ENCODE data around the gene RHOA. TPM values are rescaled to one million over a fixed set of nuclear protein-coding genes. Genes with fewer than 3 reads are reported as not detected.
"Not testable (repeated sequence)": the region's sequence is repeated elsewhere in the genome, so short reads cannot be mapped to it uniquely, and the experiment has no call there.

RHOA gene
- total RNA-seq, 2 donors from 2014 or later, result 274 to 317 TPM

DNA sequence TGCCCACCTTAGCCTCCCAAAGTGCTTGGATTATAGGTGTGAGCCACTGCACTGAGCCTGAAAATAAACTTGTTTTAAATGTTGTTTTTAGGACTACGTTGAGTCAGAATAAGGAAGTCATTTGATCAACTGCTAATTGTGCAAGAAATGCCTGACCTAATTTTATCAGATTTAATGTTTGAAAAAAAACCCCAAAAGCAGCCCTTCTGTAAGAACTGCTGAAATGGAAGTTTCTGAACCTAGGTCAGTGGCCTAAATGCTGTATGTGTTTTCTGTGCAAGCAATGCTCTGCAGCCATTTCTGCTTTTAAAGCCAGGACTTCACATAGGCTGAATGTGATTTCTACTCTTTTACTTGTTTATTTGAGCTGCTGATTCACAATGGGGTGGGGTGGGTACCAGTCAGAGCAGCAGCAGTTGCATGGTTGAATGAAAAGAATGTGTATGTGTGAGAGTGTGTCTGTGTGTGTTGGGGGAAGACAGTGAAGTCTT is 60.2 kb downstream of the RHOA start:
- ATAC-seq (peak; percentile 68), DNase-seq (no peak)
- Mint-ChIP-seq H3K36me3 (ENCODE audit: low read depth) (peaks cover 6% of the 10 kb centered on the region), H3K4me3 (peak overlapping the region; percentile 51), H3K27ac (peak overlapping the region; percentile 88), H3K4me1 (peaks cover 25% of the 10 kb centered on the region), H3K27me3 (no peaks in the 10 kb centered on the region)
- no peaks in the 10 kb centered on the region for H3K9me3 ChIP-seq (ENCODE audit: control insufficient read depth, low read length, poor library complexity, severe bottlenecking)

DNA sequence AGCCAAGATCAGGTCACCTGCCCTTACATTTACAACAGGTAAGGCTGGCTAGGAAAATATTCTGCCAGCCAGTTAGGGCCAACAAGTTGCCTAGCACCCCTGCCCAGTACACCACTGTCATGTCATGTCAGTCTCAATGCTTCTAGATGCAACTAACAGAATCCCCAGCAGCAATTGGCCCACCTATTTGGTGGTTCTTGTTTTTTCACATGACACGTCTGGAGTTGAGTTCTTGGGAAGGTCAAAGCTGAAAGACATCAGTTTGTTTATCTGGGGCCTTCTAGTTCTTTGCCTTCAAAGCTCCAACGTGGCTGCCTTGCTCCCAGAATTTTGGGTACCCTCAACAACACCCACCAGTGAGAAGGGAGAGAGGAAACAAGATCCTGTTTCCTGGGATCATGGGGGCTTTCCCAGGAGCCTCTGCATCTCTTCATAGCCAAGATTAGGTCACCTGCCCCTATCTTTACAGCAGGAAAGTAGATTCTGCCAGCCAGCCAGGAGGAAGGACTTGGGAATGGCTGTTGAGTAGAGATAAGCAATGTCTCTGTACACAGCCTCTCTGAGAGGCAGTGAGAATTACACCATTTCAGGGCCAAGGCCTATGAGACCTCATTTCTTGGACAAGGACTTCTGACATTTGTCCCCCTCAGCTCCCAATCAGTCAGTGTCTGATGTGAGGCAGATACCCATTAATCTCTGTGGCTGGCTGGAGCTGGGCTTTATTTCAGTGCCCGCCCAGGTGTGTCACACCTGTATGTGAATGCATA is 62.2 kb downstream of the RHOA start:
- peaks cover 3% of the 10 kb centered on the region for H3K36me3 Mint-ChIP-seq (ENCODE audit: low read depth)
- DNase-seq (no peak), ATAC-seq (no peak)
- H3K27ac Mint-ChIP-seq, result no peak overlapping the region
- H3K27me3 Mint-ChIP-seq, result no peaks in the 10 kb centered on the region
- H3K9me3 ChIP-seq (ENCODE audit: control insufficient read depth, low read length, poor library complexity, severe bottlenecking), result no peaks in the 10 kb centered on the region
- no peak overlapping the region for H3K4me3 Mint-ChIP-seq
- H3K4me1 Mint-ChIP-seq, result peaks cover 25% of the 10 kb centered on the region

DNA sequence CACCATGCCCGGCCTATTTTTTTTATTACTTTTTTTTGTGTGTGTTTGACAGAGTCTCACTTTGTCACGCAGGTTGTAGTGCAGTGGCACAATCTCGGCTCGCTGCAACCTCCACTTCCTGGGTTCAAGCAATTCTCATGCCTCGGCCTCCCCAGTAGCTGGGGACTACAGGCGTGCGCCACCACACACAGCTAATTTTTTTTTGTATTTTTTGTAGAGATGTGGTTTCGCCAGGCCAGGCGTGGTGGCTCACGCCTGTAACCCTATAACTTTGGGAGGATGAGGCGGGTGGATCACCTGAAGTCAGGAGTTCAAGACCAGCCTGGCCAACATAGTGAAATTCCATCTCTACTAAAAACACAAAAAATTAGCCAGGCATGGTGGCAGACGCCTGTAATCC is 63.4 kb downstream of the RHOA start:
- not testable (repeated sequence) for H3K27me3 Mint-ChIP-seq; H3K9me3 ChIP-seq (ENCODE audit: control insufficient read depth, low read length, poor library complexity, severe bottlenecking); H3K27ac Mint-ChIP-seq; H3K36me3 Mint-ChIP-seq (ENCODE audit: low read depth); DNase-seq; ATAC-seq; H3K4me3 Mint-ChIP-seq
- peaks cover 25% of the 10 kb centered on the region for H3K4me1 Mint-ChIP-seq

DNA sequence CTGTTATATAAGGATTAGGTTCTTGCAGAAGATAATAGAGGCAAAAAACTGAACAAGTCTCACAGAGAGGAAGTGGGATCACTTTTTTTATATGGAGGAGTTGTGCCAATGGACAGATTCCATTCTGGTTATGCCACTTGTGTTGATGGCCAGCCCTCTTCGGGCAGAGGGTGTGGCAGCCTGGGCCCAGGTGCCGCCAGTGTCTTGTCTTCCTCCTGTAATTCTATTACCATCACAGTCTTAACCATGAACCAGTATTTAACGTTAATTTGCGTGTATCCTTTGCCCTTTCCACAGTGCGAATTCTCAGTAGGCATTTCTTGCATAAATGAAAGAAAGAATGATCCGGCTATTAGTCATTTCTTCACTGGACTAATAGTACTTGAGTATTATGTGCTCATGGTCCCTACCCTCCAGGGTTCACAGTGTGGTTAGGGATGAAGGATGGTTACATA is 65.0 kb downstream of the RHOA start:
- Mint-ChIP-seq H3K27ac (peak overlapping the region; percentile 14), H3K27me3 (no peaks in the 10 kb centered on the region), H3K4me1 (peaks cover 17% of the 10 kb centered on the region), H3K4me3 (no peak overlapping the region), H3K36me3 (ENCODE audit: low read depth) (no peaks in the 10 kb centered on the region)
- DNase-seq, result no peak
- H3K9me3 ChIP-seq (ENCODE audit: control insufficient read depth, low read length, poor library complexity, severe bottlenecking), result no peaks in the 10 kb centered on the region
- no peak for ATAC-seq

DNA sequence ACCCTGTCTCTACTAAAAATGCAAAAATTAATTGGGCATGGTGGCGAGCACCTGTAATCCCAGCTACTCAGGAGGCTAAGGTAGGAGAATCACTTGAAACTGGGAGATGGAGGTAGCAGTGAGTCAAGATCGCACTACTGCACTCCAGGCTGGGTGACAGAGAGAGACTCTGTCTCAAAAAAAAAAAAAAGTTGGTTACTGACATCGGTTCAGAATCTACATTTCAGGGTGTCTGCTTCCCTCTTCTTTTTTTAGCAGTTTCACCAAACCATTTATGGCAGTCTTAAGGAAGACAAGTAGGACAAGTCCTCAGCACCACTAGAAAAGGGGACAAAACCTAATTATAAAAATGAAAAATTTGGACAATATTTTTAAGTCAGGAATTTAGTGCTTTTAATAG is 68.6 kb downstream of the RHOA start:
- DNase-seq (no peak), ATAC-seq (no peak)
- no peak overlapping the region for H3K4me3 Mint-ChIP-seq
- H3K4me1 Mint-ChIP-seq, result peaks cover 35% of the 10 kb centered on the region
- no peaks in the 10 kb centered on the region for H3K27me3 Mint-ChIP-seq
- peak overlapping the region; percentile 6 for H3K27ac Mint-ChIP-seq
- H3K9me3 ChIP-seq (ENCODE audit: control insufficient read depth, low read length, poor library complexity, severe bottlenecking), result no peaks in the 10 kb centered on the region
- H3K36me3 Mint-ChIP-seq (ENCODE audit: low read depth), result no peaks in the 10 kb centered on the region

DNA sequence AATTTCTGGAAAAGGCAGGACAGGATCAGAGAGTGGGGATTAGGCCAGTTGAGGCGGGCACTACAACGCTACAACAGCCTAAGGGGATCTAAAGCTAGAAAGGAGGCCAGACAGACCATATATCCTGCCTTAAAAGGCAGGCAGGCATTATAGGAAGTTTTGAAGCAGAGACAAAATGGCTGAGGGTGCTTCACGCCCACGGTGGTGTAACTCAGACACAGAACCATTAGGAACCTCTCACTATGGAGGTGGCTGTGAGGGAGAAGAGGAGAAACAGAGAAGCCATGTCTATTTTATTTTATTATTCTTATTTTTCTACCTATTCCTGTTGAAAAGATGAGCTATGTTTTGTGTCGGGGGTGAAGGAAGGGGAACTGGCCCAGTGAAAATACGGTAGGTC is 69.8 kb downstream of the RHOA start:
- H3K36me3 Mint-ChIP-seq (ENCODE audit: low read depth), result no peaks in the 10 kb centered on the region
- H3K9me3 ChIP-seq (ENCODE audit: control insufficient read depth, low read length, poor library complexity, severe bottlenecking), result no peaks in the 10 kb centered on the region
- H3K4me1 Mint-ChIP-seq, result peaks cover 38% of the 10 kb centered on the region
- H3K27me3 Mint-ChIP-seq, result no peaks in the 10 kb centered on the region
- H3K4me3 Mint-ChIP-seq, result peak overlapping the region; percentile 55
- no peak for DNase-seq
- H3K27ac Mint-ChIP-seq, result peak overlapping the region; percentile 98
- no peak for ATAC-seq

DNA sequence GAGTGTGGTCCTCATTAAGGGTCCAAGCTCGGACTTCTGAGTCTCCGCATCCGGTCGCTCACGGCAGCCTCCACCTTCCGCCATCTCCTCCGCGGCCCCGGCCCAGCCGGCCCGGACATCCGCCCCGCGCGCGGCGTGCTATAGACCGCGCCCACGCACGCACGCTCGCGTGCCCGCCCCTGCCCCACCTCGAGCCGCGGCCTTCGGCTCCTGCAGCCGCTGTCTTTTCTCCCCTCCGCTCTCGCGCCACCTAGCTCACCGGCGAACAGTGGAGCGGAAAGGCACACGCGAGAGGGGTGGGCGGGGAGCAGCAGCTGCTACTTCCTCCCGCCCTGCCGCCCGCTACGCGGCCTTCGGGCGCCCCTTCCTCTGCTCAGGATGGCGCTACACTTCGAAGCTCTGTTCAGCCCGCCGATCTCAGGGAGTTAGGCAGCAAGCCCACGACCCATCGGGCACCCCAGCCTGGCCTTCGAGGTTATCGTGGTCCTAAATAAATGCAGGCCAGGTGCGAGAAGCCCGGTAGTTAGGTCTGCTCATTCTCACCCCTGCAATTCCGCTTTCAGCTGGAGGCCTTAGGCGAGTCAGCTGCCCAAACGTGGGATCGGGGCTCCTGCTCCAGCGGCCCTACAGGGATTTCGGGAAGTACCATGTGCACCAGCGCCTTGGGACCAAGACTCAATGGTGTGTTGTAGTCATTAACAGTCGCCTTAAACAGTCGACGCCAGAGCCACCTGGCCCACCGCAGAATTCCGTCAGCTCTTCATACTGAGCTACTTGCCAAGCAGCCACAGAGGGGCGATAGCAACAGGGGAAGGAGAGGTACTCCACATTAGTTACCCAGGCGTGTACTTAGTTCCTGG is 71.6 kb downstream of the RHOA start, which contains the start of gene USP4:
USP4 (minus strand) TSS at position 113 of the 860 bp plus-strand sequence; CDS start at position 84, 29 bp downstream.
- Mint-ChIP-seq H3K4me3 (peak within 1 kb of the TSS; percentile 97), H3K4me1 (peaks cover 39% of the 10 kb centered on the region), H3K27ac (peak within 1 kb of the TSS; percentile 98), H3K27me3 (no peaks in the 10 kb centered on the region), H3K36me3 (ENCODE audit: low read depth) (no peaks in the 10 kb centered on the region)
- DNase-seq (peak; percentile 82 to 83 (median 83)), ATAC-seq (peak; percentile 89)
- no peaks in the 10 kb centered on the region for H3K9me3 ChIP-seq (ENCODE audit: control insufficient read depth, low read length, poor library complexity, severe bottlenecking)

DNA sequence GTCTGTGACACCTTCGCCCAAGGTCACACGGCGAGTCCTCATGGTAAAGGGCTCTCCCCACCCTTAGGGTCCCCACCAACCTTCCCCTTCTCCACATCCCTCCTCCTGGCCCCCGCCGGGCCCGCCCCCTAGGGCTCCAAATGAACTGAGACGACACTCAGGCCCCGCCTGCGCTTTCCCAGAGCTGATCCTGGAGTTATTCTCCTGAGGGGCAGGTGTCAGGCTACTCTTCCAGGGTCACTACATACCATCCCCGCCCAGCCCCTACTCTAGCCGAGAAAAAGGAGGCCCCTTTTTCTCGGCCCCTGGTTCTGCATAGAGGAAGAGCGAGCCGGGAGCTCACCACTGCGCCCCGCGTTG is 72.2 kb downstream of the RHOA start:
- peaks cover 36% of the 10 kb centered on the region for H3K4me1 Mint-ChIP-seq
- peak overlapping the region; percentile 98 for H3K27ac Mint-ChIP-seq
- H3K27me3 Mint-ChIP-seq, result no peaks in the 10 kb centered on the region
- no peaks in the 10 kb centered on the region for H3K9me3 ChIP-seq (ENCODE audit: control insufficient read depth, low read length, poor library complexity, severe bottlenecking)
- DNase-seq, result peak in 2 of 3 donors; percentile 13 to 19
- peak overlapping the region; percentile 97 for H3K4me3 Mint-ChIP-seq
- no peaks in the 10 kb centered on the region for H3K36me3 Mint-ChIP-seq (ENCODE audit: low read depth)
- peak; percentile 1 for ATAC-seq

DNA sequence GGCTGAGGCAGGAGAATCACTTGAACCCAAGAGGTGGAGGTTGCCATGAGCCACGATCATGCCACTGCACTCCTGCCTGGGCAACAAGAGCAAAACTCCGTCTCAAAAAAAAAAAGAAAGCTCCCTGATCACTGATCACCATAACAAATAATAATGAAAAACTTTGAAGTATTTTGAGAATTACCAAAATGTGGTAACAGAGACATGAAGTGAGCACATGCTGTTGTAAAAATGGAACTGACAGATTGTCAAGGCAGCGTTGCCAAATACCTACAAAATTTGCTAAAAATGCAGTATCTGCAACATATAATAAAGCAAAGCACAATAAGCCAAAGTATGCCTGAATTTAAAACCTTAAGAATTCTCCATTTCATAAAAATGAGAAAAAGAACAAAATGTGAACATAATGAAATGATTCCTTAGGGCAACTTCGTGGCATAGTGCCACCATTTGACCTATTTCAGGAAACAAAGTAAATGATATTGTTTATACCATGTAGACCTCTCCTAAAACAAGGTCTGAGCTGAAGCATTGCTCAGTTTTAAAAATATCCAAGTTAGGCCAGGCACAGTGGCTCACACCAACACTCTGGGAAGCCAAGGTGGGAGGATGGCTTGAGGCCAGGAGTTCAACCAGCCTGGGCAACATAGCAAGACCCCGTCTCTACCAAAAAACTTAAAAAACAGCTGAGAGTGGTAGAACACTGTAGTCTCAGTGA is 77.7 kb downstream of the RHOA start:
- peak overlapping the region; percentile 83 for H3K27ac Mint-ChIP-seq
- no peak for ATAC-seq
- H3K36me3 Mint-ChIP-seq (ENCODE audit: low read depth), result no peaks in the 10 kb centered on the region
- no peak overlapping the region for H3K4me3 Mint-ChIP-seq
- no peak for DNase-seq
- H3K9me3 ChIP-seq (ENCODE audit: control insufficient read depth, low read length, poor library complexity, severe bottlenecking), result no peaks in the 10 kb centered on the region
- peaks cover 20% of the 10 kb centered on the region for H3K4me1 Mint-ChIP-seq
- H3K27me3 Mint-ChIP-seq, result no peaks in the 10 kb centered on the region

DNA sequence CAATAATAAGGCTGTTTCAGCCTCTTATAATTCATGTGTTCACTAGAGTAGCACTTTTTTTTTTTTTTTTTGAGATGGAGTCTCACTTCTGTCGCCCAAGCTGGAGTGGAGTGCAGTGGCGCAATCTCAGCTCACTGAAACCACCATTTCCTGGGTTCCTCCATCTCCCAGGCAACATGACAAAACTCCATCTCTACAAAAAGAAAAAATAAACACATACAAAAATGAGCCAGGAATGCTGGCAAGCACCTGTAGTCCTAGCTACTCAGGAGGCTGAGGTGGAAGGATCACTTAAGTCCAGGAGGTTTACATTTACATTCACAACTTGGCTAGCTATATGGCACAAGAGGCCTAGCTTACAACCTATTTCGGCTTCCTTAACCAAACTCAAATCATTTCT is 78.7 kb downstream of the RHOA start:
- DNase-seq (no peak), ATAC-seq (peak; percentile 86)
- Mint-ChIP-seq H3K4me1 (peaks cover 16% of the 10 kb centered on the region), H3K27ac (peak overlapping the region; percentile 83), H3K4me3 (no peak overlapping the region), H3K36me3 (ENCODE audit: low read depth) (no peaks in the 10 kb centered on the region), H3K27me3 (no peaks in the 10 kb centered on the region)
- H3K9me3 ChIP-seq (ENCODE audit: control insufficient read depth, low read length, poor library complexity, severe bottlenecking), result no peaks in the 10 kb centered on the region

DNA sequence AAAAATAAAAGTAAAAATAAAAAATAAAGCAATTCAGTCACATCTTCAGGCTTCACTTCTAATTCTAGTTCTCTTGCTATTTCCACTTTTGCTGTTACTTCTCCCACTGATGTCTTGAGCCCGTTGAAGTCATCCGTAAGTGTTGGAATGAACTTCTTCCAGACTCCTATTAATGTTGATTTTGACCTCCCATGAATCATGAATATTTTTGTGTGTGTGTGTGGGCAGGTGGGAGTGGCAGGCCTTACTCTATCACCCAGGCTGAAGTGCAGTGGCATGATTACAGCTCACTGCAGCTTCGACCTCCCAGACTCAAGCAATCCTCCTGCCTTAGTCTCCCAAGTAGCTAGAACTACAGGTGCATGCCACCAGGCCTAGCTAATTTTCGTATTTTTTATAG is 82.6 kb downstream of the RHOA start:
- DNase-seq (no peak), ATAC-seq (no peak)
- Mint-ChIP-seq H3K27ac (no peak overlapping the region), H3K27me3 (no peaks in the 10 kb centered on the region), H3K36me3 (ENCODE audit: low read depth) (peaks cover 2% of the 10 kb centered on the region), H3K4me1 (peaks cover 12% of the 10 kb centered on the region), H3K4me3 (no peak overlapping the region)
- H3K9me3 ChIP-seq (ENCODE audit: control insufficient read depth, low read length, poor library complexity, severe bottlenecking), result no peaks in the 10 kb centered on the region

DNA sequence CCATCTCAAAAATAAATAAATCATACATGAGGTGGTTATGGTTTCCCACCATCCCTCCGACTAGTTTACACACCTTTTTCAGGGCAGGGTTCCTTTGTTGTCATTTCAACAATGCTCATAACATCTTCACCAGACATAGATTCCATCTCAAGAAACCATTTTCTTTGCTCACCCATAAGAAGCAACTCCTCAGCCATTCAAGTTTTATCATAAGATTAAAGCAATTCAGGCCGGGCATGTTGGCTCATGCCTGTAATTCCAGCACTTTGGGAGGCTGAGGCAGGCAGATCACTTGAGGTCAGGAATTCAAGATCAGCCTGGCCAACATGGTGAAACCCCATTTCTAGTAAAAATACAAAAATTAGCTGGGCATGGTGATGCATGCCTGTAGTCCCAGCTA is 83.4 kb downstream of the RHOA start:
- H3K4me3 Mint-ChIP-seq; H3K27ac Mint-ChIP-seq; ATAC-seq; H3K9me3 ChIP-seq (ENCODE audit: control insufficient read depth, low read length, poor library complexity, severe bottlenecking); H3K27me3 Mint-ChIP-seq; H3K36me3 Mint-ChIP-seq (ENCODE audit: low read depth); DNase-seq: not testable (repeated sequence)
- peaks cover 11% of the 10 kb centered on the region for H3K4me1 Mint-ChIP-seq

DNA sequence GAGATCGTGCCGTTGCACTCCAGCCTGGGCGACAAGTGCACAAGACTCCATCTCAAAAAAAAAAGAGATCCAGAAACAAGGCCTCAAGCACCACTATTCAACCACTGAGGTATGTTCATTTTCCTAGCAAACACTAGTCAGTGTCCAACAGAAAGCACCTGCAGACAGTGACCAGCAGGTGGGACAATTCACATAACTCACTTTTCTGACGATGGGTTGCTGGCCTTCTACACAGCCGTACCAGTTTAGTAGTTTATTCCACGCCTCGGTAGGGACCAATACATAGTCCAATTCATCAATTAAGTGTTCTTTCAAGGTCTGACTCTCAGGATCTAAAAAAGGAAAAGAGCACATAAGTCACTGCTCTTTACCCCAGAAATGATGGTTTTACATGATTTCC is 84.3 kb downstream of the RHOA start:
- ATAC-seq, result no peak
- H3K9me3 ChIP-seq (ENCODE audit: control insufficient read depth, low read length, poor library complexity, severe bottlenecking), result no peaks in the 10 kb centered on the region

More for the DNA sequence above, 84.3 kb downstream of the RHOA start:
- Mint-ChIP-seq H3K27me3 (no peaks in the 10 kb centered on the region), H3K27ac (no peak overlapping the region), H3K36me3 (ENCODE audit: low read depth) (peaks cover 4% of the 10 kb centered on the region), H3K4me1 (peaks cover 7% of the 10 kb centered on the region), H3K4me3 (no peak overlapping the region)
- no peak for DNase-seq
